BLaER1 treated with 17β-estradiol and CSF1 and Interleukin-3, amounts not matched to agents 10 nM and 100 nM (cell line): ENCODE measurements around the gene CATSPERE.
A peak's percentile ranks its signal among the peaks of the same experiment; 100 is the strongest.

Experiments used
- H3K27ac ChIP-seq, 11 experiments: shearing (Covaris generic); formaldehyde crosslinking; 2 replicates each; pipeline ENCODE4 v1.8.1; 2022
- H3K27me3 ChIP-seq, 11 experiments: shearing (Covaris generic); formaldehyde crosslinking; 2 replicates each; pipeline ENCODE4 v1.8.1; 2022
- H3K36me3 ChIP-seq, 11 experiments: shearing (Covaris generic); formaldehyde crosslinking; 2 replicates each; pipeline ENCODE4 v1.8.1; 2022
- H3K4me1 ChIP-seq, 10 experiments: shearing (Covaris generic); formaldehyde crosslinking; 2 replicates each; pipeline ENCODE4 v1.8.1; 2022
- H3K4me2 ChIP-seq, 11 experiments: shearing (Covaris generic); formaldehyde crosslinking; 2 replicates each; pipeline ENCODE4 v1.8.1; 2022
- H3K4me3 ChIP-seq, 10 experiments: shearing (Covaris generic); formaldehyde crosslinking; 2 replicates each; pipeline ENCODE4 v1.8.1; 2022
- H3K9ac ChIP-seq, 11 experiments: shearing (Covaris generic); formaldehyde crosslinking; 2 replicates each; pipeline ENCODE4 v1.8.1; 2022
- H3K9me3 ChIP-seq, 11 experiments: shearing (Covaris generic); formaldehyde crosslinking; replicated peaks in 1 of 11; 2 replicates each; pipeline ENCODE4 v1.8.1; 2022
- H4K20me1 ChIP-seq, 11 experiments: shearing (Covaris generic); formaldehyde crosslinking; 2 replicates each; pipeline ENCODE4 v1.8.1; 2022
- Cebpa-rat ChIP-seq, 11 experiments: shearing (Covaris generic); IDR thresholded peaks; 2 replicates each; pipeline ENCODE4 v1.8.1; 2022

Gene CATSPERE

GRCh38 chr1:244585867-244586266, 124.8 kb downstream of the CATSPERE start:
- TF ChIP-seq Cebpa-rat (IDR thresholded peaks at IDR 0.05), result no peak
- no peaks in the 10 kb centered on the region for H4K20me1 ChIP-seq
- no peak overlapping the region for H3K27ac ChIP-seq
- no peak overlapping the region for H3K9ac ChIP-seq
- H3K4me1 ChIP-seq, result peaks cover 0 to 16% (median 13%) of the 10 kb centered on the region in 10 experiments; a peak in 15 of 20 replicates
- peaks cover 6 to 20% (median 8%) of the 10 kb centered on the region in 11 experiments for H3K9me3 ChIP-seq
- no peak overlapping the region for H3K4me3 ChIP-seq
- H3K36me3 ChIP-seq, result no peaks in the 10 kb centered on the region; a peak in 1 of 22 replicates
- H3K27me3 ChIP-seq, result no peaks in the 10 kb centered on the region
- peak overlapping the region in 8 of 11 experiments; percentile 11 to 64 (median 48); a peak in 13 of 22 replicates for H3K4me2 ChIP-seq

- no peak for TF ChIP-seq Cebpa-rat (IDR thresholded peaks at IDR 0.05)
- H3K4me3 ChIP-seq, result no peak overlapping the region
Measured at GRCh38 chr1:244590670-244591069, 129.6 kb downstream of the CATSPERE start.

GRCh38 chr1:244598611-244599010, 137.5 kb downstream of the CATSPERE start:
- no peaks in the 10 kb centered on the region for H4K20me1 ChIP-seq
- TF ChIP-seq Cebpa-rat (IDR thresholded peaks at IDR 0.05), result no peak

More at GRCh38 chr1:244590670-244591069, 129.6 kb downstream of the CATSPERE start:
- Histone ChIP-seq H3K27me3 (no peaks in the 10 kb centered on the region), H4K20me1 (no peaks in the 10 kb centered on the region), H3K36me3 (no peaks in the 10 kb centered on the region; a peak in 1 of 22 replicates), H3K9me3 (peaks cover 7 to 17% (median 10%) of the 10 kb centered on the region in 11 experiments), H3K9ac (no peak overlapping the region), H3K27ac (no peak overlapping the region), H3K4me2 (no peak overlapping the region), H3K4me1 (peaks cover 0 to 3% (median 2%) of the 10 kb centered on the region in 10 experiments; a peak in 13 of 20 replicates)

GRCh38 chr1:244599937-244600350, 138.9 kb downstream of the CATSPERE start:
- H3K27me3 ChIP-seq, result no peaks in the 10 kb centered on the region
- no peaks in the 10 kb centered on the region for H3K36me3 ChIP-seq
- no peaks in the 10 kb centered on the region; a peak in 1 of 22 replicates for H3K9me3 ChIP-seq
- TF ChIP-seq Cebpa-rat (IDR thresholded peaks at IDR 0.05), result no peak
- H4K20me1 ChIP-seq, result no peaks in the 10 kb centered on the region; a peak in 1 of 22 replicates
- peak overlapping the region in 4 of 11 experiments; percentile 17 to 63 (median 59); a peak in 7 of 22 replicates for H3K27ac ChIP-seq
- H3K9ac ChIP-seq, result peak overlapping the region in 3 of 11 experiments; percentile 10 to 39 (median 19); a peak in 3 of 22 replicates
- peaks cover 0 to 39% (median 17%) of the 10 kb centered on the region in 10 experiments; a peak in 17 of 20 replicates for H3K4me1 ChIP-seq
- no peak overlapping the region for H3K4me3 ChIP-seq
- peak overlapping the region in 5 of 11 experiments; percentile 10 to 73 (median 46); a peak in 9 of 22 replicates for H3K4me2 ChIP-seq

More at GRCh38 chr1:244598611-244599010, 137.5 kb downstream of the CATSPERE start:
- Histone ChIP-seq H3K36me3 (no peaks in the 10 kb centered on the region), H3K4me3 (no peak overlapping the region), H3K27ac (no peak overlapping the region), H3K4me2 (no peak overlapping the region), H3K27me3 (no peaks in the 10 kb centered on the region), H3K9ac (no peak overlapping the region), H3K9me3 (no peaks in the 10 kb centered on the region; a peak in 1 of 22 replicates), H3K4me1 (peaks cover 0 to 39% (median 17%) of the 10 kb centered on the region in 10 experiments; a peak in 17 of 20 replicates)

- peak overlapping the region in 9 of 11 experiments; percentile 0 to 68 (median 54); a peak in 13 of 22 replicates for H3K4me2 ChIP-seq
- H3K9ac ChIP-seq, result no peak overlapping the region
- no peaks in the 10 kb centered on the region for H3K36me3 ChIP-seq
- peaks cover 0 to 39% (median 17%) of the 10 kb centered on the region in 10 experiments; a peak in 17 of 20 replicates for H3K4me1 ChIP-seq
- H4K20me1 ChIP-seq, result no peaks in the 10 kb centered on the region; a peak in 1 of 22 replicates
- no peaks in the 10 kb centered on the region for H3K27me3 ChIP-seq
- H3K27ac ChIP-seq, result peak overlapping the region in 1 of 11 experiments; percentile 9; a peak in 1 of 22 replicates
- H3K9me3 ChIP-seq, result no peaks in the 10 kb centered on the region
- TF ChIP-seq Cebpa-rat (IDR thresholded peaks at IDR 0.05), result no peak
- H3K4me3 ChIP-seq, result no peak overlapping the region
Measured at GRCh38 chr1:244601336-244601735, 140.3 kb downstream of the CATSPERE start.

- TF ChIP-seq Cebpa-rat (IDR thresholded peaks at IDR 0.05), result no peak
- no peak overlapping the region for H3K9ac ChIP-seq
- no peaks in the 10 kb centered on the region for H3K27me3 ChIP-seq
- no peak overlapping the region for H3K4me2 ChIP-seq
- H4K20me1 ChIP-seq, result no peaks in the 10 kb centered on the region; a peak in 1 of 22 replicates
- no peak overlapping the region for H3K27ac ChIP-seq
- peaks cover 0 to 39% (median 17%) of the 10 kb centered on the region in 10 experiments; a peak in 17 of 20 replicates for H3K4me1 ChIP-seq
- H3K36me3 ChIP-seq, result no peaks in the 10 kb centered on the region
- H3K4me3 ChIP-seq, result no peak overlapping the region
- no peaks in the 10 kb centered on the region for H3K9me3 ChIP-seq
Measured at GRCh38 chr1:244603498-244603897, 142.4 kb downstream of the CATSPERE start.

DNA sequence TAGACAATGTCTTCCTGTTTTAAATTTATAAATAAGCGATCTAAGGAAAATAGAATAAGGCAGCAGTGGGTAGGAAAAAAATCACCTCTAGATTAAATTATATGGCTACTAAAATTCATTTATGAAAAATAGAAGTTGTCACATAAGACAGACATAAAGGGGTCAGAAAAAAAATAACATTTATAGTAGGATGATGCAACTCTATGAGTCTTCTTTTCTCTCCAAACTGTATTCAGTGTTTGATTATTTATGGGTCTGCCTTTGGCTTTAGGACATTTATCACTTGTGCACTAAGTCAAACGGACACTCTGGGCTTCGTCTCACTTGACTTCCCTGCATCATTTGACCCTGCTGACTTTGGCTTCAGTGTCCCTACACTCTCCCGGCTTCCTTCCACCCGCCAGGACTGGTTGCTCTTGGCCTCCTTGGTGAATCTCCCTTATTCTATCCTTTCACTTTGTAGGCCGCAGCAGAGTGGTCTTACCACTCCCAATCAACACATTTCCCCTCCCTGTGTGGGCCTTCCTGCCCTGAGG, 144.8 kb downstream of the CATSPERE start:
- no peak overlapping the region for H3K27ac ChIP-seq
- TF ChIP-seq Cebpa-rat (IDR thresholded peaks at IDR 0.05), result no peak
- H3K36me3 ChIP-seq, result no peaks in the 10 kb centered on the region
- no peak overlapping the region for H3K4me3 ChIP-seq
- H3K9ac ChIP-seq, result no peak overlapping the region
- H3K4me2 ChIP-seq, result no peak overlapping the region
- H4K20me1 ChIP-seq, result no peaks in the 10 kb centered on the region; a peak in 1 of 22 replicates
- no peaks in the 10 kb centered on the region for H3K27me3 ChIP-seq
- no peaks in the 10 kb centered on the region for H3K9me3 ChIP-seq
- H3K4me1 ChIP-seq, result peaks cover 0 to 22% (median 10%) of the 10 kb centered on the region in 10 experiments; a peak in 17 of 20 replicates

GRCh38 chr1:244614113-244614836, 153.2 kb downstream of the CATSPERE start:
- no peaks in the 10 kb centered on the region for H3K36me3 ChIP-seq
- TF ChIP-seq Cebpa-rat (IDR thresholded peaks at IDR 0.05), result no peak
- no peaks in the 10 kb centered on the region for H3K9me3 ChIP-seq
- H3K27ac ChIP-seq, result no peak overlapping the region
- H3K4me3 ChIP-seq, result no peak overlapping the region
- H3K4me2 ChIP-seq, result no peak overlapping the region
- no peaks in the 10 kb centered on the region for H4K20me1 ChIP-seq
- H3K27me3 ChIP-seq, result no peaks in the 10 kb centered on the region
- no peaks in the 10 kb centered on the region for H3K4me1 ChIP-seq
- H3K9ac ChIP-seq, result no peak overlapping the region

- Histone ChIP-seq H3K4me1 (no peaks in the 10 kb centered on the region), H3K27ac (no peak overlapping the region), H3K4me3 (no peak overlapping the region), H3K9ac (no peak overlapping the region), H3K36me3 (no peaks in the 10 kb centered on the region), H3K27me3 (no peaks in the 10 kb centered on the region), H4K20me1 (no peaks in the 10 kb centered on the region), H3K9me3 (no peaks in the 10 kb centered on the region), H3K4me2 (no peak overlapping the region)
- no peak for TF ChIP-seq Cebpa-rat (IDR thresholded peaks at IDR 0.05)
Measured at GRCh38 chr1:244614879-244615278, 153.8 kb downstream of the CATSPERE start.
